Neural cell (in vitro differentiated cells): ENCODE measurements around the gene MON2. TPM values are rescaled to one million over a fixed set of nuclear protein-coding genes. Genes with fewer than 3 reads are reported as not detected.

ENCODE experiments used
- H2AFZ ChIP-seq: fragments of 200-600, 300-800 bp; sonication (generic), shearing (Covaris generic); 2 replicates; pipeline ENCODE4 v1.6.0; 2014; ENCODE audit warnings: low read depth, mild to moderate bottlenecking, antibody characterized with exemption, low read length, moderate library complexity
- H3F3A ChIP-seq: fragments of 200-600 bp; shearing (Covaris generic); 2 replicates; pipeline ENCODE4 v1.6.1; 2016; ENCODE audit warnings: mild to moderate bottlenecking, moderate library complexity, mixed read lengths, antibody characterized with exemption, low read length; ENCODE audit not compliant: insufficient read depth, poor library complexity, severe bottlenecking
- H3K27ac ChIP-seq: fragments of 200-600, 300-800 bp; sonication (generic), shearing (Covaris generic); 2 replicates; pipeline ENCODE4 v1.5.1; 2014; ENCODE audit warnings: mild to moderate bottlenecking, low read length, moderate library complexity
- H3K27me3 ChIP-seq: fragments of 300-800, 200-600 bp; sonication (generic), shearing (Covaris generic); 2 replicates; pipeline ENCODE4 v1.6.0; 2014; ENCODE audit warnings: mild to moderate bottlenecking, low read depth, low read length, moderate library complexity; ENCODE audit not compliant: insufficient read depth
- H3K36me3 ChIP-seq: fragments of 300-800, 200-600 bp; sonication (generic), shearing (Covaris generic); 2 replicates; pipeline ENCODE4 v1.5.1; 2014; ENCODE audit warnings: mild to moderate bottlenecking, antibody characterized with exemption, low read length, moderate library complexity; ENCODE audit not compliant: insufficient read depth
- H3K4me2 ChIP-seq: fragments of 300-800, 200-600 bp; sonication (generic), shearing (Covaris generic); 2 replicates; pipeline ENCODE4 v1.6.0; 2014; ENCODE audit warnings: mild to moderate bottlenecking, low read length
- H3K4me3 ChIP-seq: fragments of 300-800, 200-600 bp; sonication (generic), shearing (Covaris generic); 2 replicates; pipeline ENCODE4 v1.5.1; 2014; ENCODE audit warnings: mild to moderate bottlenecking, low read length, moderate library complexity
- H3K79me2 ChIP-seq: fragments of 200-600 bp; shearing (Covaris generic); replicated peaks from 2 replicates; pipeline ENCODE4 v1.6.0; 2014; ENCODE audit warnings: mild to moderate bottlenecking, low read length, moderate library complexity; ENCODE audit not compliant: insufficient read depth
- H3K9ac ChIP-seq: fragments of 300-800, 200-600 bp; sonication (generic), shearing (Covaris generic); 2 replicates; pipeline ENCODE4 v1.6.1; 2016; ENCODE audit warnings: mild to moderate bottlenecking, low read length, mixed read lengths
- H3K9me2 ChIP-seq: fragments of 200-600 bp; shearing (Covaris generic); 2 replicates; pipeline ENCODE4 v1.6.1; 2016; ENCODE audit warnings: mild to moderate bottlenecking, low read length, mixed read lengths; ENCODE audit not compliant: insufficient read depth
- H3K9me3 ChIP-seq: fragments of 200-600, 300-800 bp; sonication (generic), shearing (Covaris generic); 2 replicates; pipeline ENCODE4 v1.6.1; 2016; ENCODE audit warnings: mild to moderate bottlenecking, mixed run types, low read length, moderate library complexity, mixed read lengths
- H4K20me1 ChIP-seq: fragments of 200-600 bp; shearing (Covaris generic); 2 replicates; pipeline ENCODE4 v1.6.1; 2016; ENCODE audit warnings: mild to moderate bottlenecking, mixed run types; ENCODE audit not compliant: insufficient read depth
- CTCF ChIP-seq: fragments of 450-650 bp; IDR thresholded peaks from 2 replicates; pipeline ENCODE4 v1.5.1; 2014; ENCODE audit warnings: antibody characterized with exemption, mild to moderate bottlenecking, moderate library complexity; ENCODE audit not compliant: poor library complexity, severe bottlenecking
- EP300 ChIP-seq: fragments of 450-650 bp; conservative IDR thresholded peaks from 2 replicates; pipeline ENCODE4 v1.6.1; 2014; ENCODE audit warnings: antibody characterized with exemption, mild to moderate bottlenecking, moderate library complexity; ENCODE audit not compliant: poor library complexity, severe bottlenecking
- EZH2 ChIP-seq: fragments of 200-600, 300-800 bp; shearing (Covaris generic), sonication (generic); IDR thresholded peaks from 2 replicates; pipeline ENCODE4 v1.6.1; 2014; ENCODE audit warnings: antibody characterized with exemption, low read length, borderline replicate concordance, mild to moderate bottlenecking; ENCODE audit not compliant: insufficient read depth, poor library complexity, severe bottlenecking
- MXI1 ChIP-seq: fragments of 450-650 bp; conservative IDR thresholded peaks from 2 replicates; pipeline ENCODE4 v1.6.1; 2014; ENCODE audit warnings: antibody characterized with exemption, mild to moderate bottlenecking; ENCODE audit not compliant: poor library complexity, severe bottlenecking
- POLR2AphosphoS5 ChIP-seq: IDR thresholded peaks from 2 replicates; pipeline ENCODE4 v1.6.1; 2012
- RAD21 ChIP-seq: fragments of 450-650 bp; conservative IDR thresholded peaks from 2 replicates; pipeline ENCODE4 v1.6.1; 2014; ENCODE audit warnings: antibody characterized with exemption, mild to moderate bottlenecking, moderate library complexity
- REST ChIP-seq: IDR thresholded peaks from 2 replicates; pipeline ENCODE4 v1.6.1; 2012; ENCODE audit warnings: borderline replicate concordance
- SMC3 ChIP-seq: fragments of 450-650 bp; conservative IDR thresholded peaks from 2 replicates; pipeline ENCODE4 v1.6.1; 2014; ENCODE audit warnings: antibody characterized with exemption, mild to moderate bottlenecking, moderate library complexity; ENCODE audit not compliant: poor library complexity
- TAF1 ChIP-seq: IDR thresholded peaks from 2 replicates; pipeline ENCODE4 v1.6.1; 2012; ENCODE audit warnings: low read depth
- polyA plus RNA-seq: library from polyadenylated mRNA; depleted of rRNA; stranded (reverse); fragments of >200 nt; gene quantifications from 2 replicates; pipeline ENCODE4 v1.2.3, GENCODE V29; 2014

MON2 gene
- polyA plus RNA-seq, 1 donor from 2014 or later, result 44.2 TPM

GRCh38 chr12:62640910-62641448 is 174.4 kb downstream of the MON2 start:
- no peak overlapping the region for H3K27ac ChIP-seq
- no peaks in the 10 kb centered on the region for H3K27me3 ChIP-seq
- H3K9me3 ChIP-seq, result no peaks in the 10 kb centered on the region
- H4K20me1 ChIP-seq, result no peaks in the 10 kb centered on the region
- no peaks in the 10 kb centered on the region for H3K36me3 ChIP-seq
- no peak overlapping the region for H3K9ac ChIP-seq
- no peaks in the 10 kb centered on the region for H3K9me2 ChIP-seq
- TF ChIP-seq CTCF, result no peak
- TF ChIP-seq SMC3, result no peak
- TF ChIP-seq TAF1, result no peak
- no peak for TF ChIP-seq POLR2AphosphoS5
- no peak for TF ChIP-seq REST
- no peak for TF ChIP-seq MXI1
- TF ChIP-seq RAD21, result no peak
- no peak for TF ChIP-seq EP300
- no peak for TF ChIP-seq EZH2
- no peaks in the 10 kb centered on the region for H3F3A ChIP-seq
- H3K4me3 ChIP-seq, result no peak overlapping the region
- H3K4me2 ChIP-seq, result no peak overlapping the region
- H3K79me2 ChIP-seq, result no peaks in the 10 kb centered on the region
- no peak overlapping the region for H2AFZ ChIP-seq

GRCh38 chr12:62642486-62642885 is 175.9 kb downstream of the MON2 start:
- Histone ChIP-seq H3K36me3 (no peaks in the 10 kb centered on the region), H3K4me3 (no peak overlapping the region), H3K27me3 (no peaks in the 10 kb centered on the region), H3F3A (no peaks in the 10 kb centered on the region), H3K9ac (no peak overlapping the region), H3K9me2 (no peaks in the 10 kb centered on the region), H4K20me1 (no peaks in the 10 kb centered on the region), H3K4me2 (no peak overlapping the region), H3K27ac (no peak overlapping the region), H2AFZ (no peak overlapping the region), H3K79me2 (no peaks in the 10 kb centered on the region), H3K9me3 (no peaks in the 10 kb centered on the region)
- no peak for TF ChIP-seq CTCF
- TF ChIP-seq TAF1, result no peak
- no peak for TF ChIP-seq MXI1
- no peak for TF ChIP-seq EP300
- no peak for TF ChIP-seq REST
- TF ChIP-seq EZH2, result no peak
- TF ChIP-seq POLR2AphosphoS5, result no peak
- no peak for TF ChIP-seq RAD21
- no peak for TF ChIP-seq SMC3
